GM20431 (cell line): ENCODE results near the gene TLR1.
"Not testable (repeated sequence)": the region's sequence is repeated elsewhere in the genome, so short reads cannot be mapped to it uniquely, and the experiment has no call there.

Experiments used
- in situ Hi-C: fragments of 300-500 bp; cut with MseI, MboI; formaldehyde crosslinking; loops from one replicate; pipeline ENCODE4 v1.15.0; 2020; ENCODE audit warnings: low sequenced_read_pairs; ENCODE audit not compliant: unreplicated experiment

Gene TLR1

DNA sequence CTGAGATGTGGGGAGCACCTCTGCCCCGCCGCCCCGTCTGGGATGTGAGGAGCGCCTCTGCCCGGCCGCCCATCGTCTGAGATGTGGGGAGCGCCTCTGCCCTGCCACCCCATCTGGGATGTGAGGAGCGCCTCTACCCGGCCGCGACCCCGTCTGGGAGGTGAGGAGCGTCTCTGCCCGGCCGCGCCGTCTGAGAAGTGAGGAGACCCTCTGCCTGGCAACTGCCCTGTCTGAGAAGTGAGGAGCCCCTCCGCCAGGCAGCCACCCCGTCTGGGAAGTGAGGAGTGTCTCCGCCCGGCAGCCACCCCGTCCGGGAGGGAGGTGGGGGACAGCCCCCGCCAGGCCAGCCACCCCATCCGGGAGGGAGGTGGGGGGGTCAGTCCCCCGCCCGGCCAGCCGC, 2.9 kb upstream of the TLR1 start:
- in situ Hi-C loops = not testable (repeated sequence)

DNA sequence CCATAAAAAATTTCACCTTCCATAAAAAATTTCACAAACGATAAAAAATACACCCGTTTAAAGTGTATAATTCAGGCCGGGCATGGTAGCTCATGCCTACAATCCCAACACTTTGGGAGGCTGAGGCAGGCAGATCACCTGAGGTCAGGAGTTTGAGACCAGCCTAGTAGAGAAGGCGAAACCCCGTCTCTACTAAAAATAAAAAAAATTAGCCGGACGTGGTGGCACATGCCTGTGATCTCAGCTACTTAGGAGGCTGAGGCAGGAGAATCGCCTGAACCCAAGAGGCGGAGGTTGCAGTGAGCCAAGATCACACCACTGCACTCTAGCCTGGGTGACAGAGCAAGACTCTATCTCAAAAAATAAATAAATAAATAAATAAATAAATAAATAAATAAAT, 1.7 kb upstream of the TLR1 start:
- in situ Hi-C loops = not testable (repeated sequence)

DNA sequence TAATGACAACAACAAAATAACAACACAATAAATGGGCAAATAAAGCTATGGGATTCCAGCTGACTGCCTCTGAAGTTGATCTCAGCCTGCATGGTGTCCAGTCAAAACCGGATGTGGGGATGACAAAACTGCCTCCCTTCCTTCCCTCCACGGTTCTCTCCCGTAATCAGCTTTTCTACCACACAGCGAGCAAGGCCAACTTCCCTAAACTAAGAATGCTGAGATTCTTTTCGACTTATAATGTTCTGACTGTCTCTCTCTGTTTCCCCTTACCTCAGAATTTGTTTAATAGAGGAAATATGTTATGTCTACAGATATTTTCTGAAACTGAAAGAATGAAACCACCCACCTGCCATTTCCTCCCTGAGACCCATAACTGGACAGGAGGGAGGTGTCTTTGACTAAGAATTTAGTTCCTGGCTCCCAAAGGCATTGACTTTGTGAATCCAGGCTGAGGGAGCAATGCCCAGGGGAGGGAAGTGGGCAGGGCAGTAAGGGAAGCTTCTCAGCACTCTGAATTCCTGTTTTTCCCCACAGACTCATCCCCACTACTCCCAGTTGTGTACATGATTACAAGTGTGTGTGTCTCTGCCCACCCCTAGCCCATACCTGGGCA, 1.0 kb upstream of the TLR1 start:
- in situ Hi-C loops = no loop called here

DNA sequence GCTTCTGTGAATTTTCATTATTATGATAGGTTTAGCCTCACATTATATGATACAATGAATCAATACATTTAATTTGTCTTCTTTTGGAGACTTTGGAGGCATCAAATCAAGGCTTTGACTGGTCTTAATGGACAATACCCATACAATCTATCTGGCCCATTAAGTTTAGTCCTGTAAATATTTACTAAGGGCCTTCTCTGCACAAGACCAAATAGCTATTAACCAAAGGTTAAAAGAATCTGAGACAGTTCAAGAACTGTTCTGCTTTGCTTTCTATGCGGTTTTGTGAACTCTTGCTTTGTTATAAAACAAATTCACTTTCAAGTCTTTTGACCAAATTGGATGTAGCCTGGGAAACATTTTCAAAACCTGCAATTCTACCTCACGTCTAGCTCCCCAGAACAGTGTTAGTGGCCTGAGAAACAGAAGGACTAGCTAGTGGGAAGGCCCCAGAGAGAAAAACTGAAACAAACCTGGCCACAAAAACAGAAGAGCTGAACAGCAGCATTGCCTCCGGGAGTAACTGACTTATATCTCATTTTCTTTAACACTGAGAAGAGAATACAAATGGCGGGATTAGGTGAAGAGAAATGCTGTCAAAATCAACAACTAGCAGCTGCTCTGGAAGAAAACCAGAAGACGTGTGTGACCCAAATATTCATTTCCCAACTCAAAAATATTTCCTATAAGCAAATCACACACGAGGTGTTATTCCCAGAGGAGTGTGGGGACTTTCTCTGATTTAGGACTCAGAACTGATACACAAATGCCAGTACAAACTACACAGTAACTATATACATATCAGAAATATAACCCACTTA, 548 bp downstream of the TLR1 start:
- in situ Hi-C loops = no loop called here

DNA sequence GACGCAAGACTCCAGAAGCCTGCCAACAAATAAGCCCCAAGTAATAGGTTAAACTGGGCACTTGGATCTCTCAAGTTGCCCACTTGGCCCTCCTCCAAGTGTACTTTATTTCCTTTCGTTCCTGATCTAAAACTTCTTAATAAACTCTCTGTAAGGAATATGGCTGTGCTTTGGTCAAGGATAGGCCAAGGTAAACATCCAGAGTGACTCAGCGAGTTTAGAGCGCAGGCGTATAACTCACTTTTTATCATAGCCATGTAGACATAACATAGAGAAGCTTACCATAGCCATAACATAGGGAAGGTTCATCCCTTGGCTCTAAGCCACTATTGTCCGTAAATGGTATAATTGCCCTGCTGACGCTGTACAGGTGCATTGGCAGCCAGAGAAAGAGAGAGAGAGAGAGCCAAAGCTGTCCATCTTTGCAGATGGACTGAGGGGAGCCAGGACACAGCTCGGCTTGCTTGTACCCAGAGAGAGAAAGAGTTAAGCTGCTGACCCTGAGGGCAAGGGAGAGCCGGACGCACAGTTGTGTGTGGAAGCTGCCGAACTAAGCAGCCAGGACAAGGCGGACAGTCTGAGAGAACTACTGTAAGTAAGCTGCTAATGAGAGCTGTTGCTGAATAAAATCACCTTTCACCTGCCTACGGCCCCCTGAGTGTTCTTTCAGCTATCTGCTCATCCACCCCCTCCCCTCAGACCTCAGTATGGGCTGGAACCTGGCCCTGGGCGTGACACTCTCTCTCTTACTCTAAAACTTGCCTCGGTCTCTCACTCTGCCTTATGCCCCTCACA, 1.8 kb downstream of the TLR1 start:
- in situ Hi-C loops = no loop called here

DNA sequence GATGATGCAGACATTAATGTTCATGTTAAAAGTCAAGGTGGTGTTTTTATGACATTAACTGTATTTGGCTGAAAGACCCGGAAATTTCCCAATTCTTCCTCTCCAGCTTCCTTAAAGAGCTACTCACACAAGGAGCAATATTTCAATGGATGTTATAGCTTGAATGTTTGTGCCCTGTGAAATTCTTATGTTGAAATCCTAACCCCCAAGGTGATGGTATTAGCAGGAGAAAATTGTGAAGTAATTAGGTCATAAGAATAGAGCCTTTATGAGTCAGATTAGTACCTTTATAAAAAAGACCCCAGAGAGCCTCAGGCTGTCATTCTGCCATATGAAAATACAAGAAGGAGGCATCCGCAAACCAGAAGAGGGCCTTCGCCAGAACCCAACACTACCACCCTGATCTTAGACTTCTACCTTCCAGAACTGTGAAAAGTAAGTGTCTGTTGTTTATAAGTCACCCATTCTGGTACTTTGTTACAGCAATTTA, 3.6 kb downstream of the TLR1 start:
- in situ Hi-C loops = no loop called here

DNA sequence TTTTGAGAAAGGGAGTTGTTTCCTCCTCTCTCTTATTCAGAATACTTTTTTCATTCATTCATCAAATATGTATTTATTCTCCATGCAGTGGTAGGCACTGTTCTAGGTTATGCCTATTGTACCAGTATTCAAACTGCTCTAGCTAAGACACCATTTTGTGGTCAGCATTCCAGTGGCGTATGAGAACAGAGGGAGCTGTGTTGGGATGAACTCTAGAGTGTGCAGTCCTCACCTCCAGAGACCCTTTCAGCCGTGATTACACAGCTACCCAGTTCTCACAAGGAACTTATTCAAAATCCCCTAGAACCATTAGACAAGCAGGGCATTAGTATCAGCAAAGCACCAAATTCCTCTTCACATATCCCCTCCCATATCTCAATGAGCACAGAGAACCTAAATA, 4.2 kb downstream of the TLR1 start:
- in situ Hi-C loops = no loop called here

DNA sequence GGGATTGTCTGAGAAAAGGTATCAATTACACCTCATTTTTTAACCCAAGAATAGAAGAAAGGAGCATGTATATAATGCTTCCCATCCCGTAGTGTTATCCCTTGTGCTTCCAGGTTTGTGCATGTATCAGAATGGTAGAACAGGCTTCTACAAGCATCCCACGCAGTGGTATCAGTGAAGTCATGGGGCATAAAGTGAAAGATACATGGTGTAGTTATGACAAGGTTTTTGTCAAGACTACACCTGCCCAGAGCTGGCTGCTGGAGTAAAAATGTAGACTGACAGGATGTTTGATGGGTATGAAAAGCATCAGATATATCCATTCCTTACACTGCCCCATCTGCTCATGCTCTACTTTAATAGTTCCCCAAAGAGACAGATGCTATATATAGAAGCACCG, 9.5 kb downstream of the TLR1 start:
- in situ Hi-C loops = no loop called here

DNA sequence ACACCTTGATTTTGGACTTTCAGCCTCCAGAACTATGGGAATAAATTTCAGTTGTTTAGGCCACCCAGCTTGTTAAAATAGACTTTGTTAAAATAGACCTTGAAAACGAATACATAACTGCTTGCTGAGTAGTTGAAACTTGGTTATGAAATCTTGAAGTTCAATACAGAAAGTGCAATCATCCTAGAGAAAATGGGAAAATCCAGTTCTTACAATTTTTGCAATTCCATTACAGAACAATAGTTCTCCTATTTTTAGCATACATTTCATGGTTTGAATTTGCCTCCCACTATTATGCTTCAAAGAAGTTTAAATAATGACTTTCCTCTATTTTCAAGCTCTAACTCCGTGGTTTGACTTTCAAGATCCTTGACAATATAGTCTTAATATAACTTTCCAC, 10.5 kb downstream of the TLR1 start:
- in situ Hi-C loops = no loop called here

DNA sequence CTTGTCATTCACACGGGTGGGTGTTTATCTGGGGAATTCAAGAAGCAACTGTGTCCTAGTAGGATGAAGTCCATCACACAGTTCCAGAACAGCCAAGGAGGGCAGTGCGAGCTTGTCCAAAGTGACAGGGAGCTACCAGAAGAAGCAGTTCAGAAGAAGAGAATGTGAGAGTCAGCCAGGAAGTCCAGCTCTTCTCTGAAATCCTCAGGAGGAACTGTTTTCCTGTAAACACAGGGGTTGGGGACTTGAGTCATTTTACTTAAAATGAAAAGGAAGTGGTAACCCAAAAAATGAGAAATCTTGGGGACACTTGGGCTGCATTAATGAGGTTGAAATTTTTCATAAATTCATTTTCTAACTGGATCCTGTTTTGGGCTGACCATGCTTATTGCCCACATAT, 13.6 kb downstream of the TLR1 start:
- in situ Hi-C loops = no loop called here

DNA sequence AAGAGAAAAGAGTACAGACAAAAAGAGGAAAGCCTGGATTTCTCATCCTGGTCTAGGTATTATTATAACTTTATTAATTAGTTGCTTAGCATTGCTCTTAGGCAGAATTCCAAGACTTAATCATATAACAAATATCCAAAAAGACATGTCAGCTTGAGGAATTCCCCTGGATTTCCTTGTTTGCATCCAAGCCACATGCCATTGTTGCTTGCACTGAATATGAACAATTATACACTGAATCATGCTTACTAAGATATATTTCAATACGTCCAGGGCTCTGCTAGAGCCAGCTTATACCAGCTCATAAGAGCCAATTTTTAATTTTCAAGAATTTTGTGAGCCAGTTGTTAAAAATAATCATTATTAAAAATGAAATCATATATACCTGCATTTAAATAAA, 16.3 kb downstream of the TLR1 start:
- in situ Hi-C loops = no loop called here

DNA sequence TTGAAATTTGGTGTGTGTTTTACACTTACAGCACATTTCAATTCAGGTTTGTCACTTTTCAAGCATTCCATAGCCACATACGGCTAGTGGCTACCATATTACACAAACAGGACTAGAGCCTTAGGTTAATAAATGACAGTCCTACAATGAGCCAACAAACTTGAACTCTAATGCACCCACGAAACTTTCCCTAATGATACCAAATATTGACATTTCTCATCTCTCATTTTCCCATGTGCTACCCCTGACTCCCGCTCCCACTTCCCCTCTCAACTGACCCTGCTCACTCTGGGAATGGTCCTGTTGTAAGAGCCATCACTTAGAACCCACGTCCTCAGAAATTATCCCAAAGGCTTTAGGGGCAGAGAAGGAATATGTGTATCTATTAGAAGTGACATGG, 16.9 kb downstream of the TLR1 start:
- in situ Hi-C loops = no loop called here

DNA sequence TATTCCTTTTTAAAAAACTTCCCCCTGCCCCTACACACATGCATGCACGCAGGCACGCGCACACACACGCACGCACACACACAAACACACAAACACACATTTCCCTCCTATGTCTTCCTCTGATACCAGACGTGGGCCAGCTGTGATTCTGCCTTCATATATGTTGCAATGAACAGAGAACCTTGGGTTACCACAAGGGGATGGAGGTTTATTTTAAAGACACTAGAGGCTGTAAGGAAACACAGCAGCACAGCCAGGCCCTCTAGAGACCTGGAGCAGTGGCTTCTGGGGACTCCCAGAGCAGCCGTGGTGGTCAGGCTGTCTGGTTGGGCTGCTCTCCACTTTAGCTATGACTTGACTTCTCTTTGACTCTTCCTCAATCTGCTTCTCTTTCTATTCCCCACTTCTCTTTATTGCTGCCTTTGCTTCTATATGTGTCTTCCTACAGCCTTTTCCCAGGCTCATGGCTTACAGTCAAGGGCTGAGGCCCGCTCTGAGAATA, 18.6 kb downstream of the TLR1 start:
- in situ Hi-C loops = no loop called here

DNA sequence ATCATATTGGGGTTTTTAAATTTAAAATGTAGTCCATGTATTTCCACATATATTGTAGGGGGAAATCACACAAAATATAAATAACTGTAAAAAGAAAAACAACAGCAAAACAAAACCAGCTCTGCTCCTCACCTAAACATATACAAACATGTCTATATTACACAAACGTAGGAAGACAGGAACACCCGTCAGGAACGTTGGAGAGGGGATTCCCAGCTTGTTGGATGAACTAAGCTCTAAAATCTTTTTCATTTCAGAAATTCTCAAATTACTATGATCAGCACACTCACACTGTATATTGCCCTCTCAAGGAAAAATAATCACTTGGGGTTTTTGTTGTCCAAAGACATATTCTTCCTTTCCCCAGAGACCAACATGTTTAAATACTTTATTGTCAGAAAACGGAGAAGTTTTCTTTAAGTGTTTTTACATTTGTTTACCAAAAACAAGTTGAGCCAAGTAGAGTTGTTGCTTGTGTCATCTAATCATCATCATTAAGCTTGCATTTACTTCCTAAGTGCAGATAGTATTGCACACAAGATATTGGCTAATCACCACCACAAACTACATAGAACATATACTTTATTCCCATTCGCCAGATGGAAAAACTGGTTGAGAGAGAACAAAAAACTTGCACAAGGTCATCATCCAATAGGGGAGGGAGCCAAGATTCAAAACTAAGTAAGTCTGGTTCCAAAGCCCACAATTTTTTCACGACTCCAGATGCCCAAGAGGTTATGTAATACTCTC, 19.4 kb downstream of the TLR1 start:
- in situ Hi-C loops = no loop called here

DNA sequence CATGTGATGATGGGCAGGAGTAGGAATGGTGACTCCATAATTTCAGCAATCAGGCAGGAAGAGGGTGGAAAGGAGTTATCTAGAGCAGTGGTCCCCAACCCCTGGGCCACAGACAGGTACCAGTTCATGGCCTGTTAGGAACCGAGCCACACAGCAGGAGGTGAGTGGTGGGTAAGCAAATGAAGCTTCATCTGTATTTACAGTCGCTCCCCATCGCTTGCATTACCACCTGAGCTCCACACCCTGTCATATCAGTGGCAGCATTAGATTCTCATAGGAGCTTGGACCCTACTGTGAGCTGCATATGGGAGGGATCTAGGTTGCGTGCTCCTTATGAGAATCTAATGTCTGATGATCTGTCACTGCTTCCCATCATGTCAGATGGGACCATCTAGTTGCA, 20.4 kb downstream of the TLR1 start:
- in situ Hi-C loops = no loop called here

DNA sequence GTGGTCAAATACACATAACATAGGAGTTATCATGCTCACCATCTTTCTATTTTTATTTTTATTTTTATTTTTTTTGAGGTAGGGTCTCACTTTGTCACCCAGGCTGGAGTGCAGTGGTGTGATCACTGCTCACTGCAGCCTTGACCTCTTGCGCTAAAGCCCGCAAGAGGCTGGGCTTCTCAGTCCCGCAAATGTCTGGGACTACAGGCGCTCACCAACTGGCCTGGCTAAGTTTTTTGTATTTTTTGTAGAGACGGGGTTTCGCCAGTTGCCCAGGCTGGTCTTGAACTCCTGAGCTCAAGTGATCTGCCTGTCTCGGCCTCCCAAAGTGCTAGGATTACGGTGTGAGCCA, 21.5 kb downstream of the TLR1 start:
- in situ Hi-C loops = no loop called here

DNA sequence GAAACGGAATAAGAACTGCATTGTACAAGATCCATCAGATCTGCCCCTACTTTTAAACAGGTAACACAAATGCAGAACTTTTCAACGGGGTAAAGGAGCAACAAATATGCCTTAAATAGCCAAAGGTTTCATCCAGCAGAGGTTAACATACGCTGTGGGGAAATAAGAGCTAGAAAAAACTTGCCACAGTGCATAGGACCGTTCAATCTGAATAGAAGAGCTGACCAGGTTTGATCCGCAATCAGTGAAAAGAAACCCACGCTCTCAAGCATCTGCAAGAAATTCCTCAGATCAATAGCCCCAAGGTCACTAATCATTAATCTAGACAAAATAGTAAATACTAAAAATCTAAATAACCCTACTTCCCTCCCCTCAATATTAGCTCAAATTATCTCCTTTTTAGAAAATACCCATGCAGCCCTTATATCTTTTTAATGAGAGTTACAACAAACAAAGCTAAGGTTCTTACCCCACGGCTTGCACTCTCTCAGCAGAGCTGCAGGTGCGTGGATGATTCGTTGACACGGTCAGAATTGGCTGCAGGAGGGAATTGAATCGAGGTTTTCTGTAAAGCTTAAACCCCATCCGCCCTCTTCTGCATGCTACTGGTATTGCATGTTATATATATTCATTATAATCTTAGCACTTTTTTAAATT, 22.0 kb downstream of the TLR1 start, which contains the start of gene TLR10:
TLR10 (minus strand) TSS at position 539 of the 657 bp plus-strand sequence. CDS start 7,400 bp downstream, outside the sequence.
- in situ Hi-C loops = no loop called here

DNA sequence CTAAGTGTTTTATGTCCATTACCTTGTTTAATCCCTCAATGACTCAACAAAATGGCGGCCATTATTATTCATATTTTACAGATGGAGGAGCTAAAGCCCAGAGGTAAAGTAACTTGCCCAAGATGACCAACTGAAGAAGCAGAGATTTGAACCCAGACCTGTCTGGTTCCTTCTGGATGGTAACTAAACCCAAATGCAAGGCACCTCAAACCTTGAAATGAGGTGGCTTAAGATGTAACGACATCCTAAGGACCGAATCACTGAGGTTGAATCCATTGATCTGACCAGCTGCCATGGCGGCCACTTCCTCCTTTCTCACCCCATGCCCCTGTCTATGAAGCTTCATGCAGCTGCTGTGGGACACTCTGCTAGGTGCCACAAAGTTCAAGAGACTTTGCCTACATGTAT, 22.7 kb downstream of the TLR1 start:
- in situ Hi-C loops = no loop called here

DNA sequence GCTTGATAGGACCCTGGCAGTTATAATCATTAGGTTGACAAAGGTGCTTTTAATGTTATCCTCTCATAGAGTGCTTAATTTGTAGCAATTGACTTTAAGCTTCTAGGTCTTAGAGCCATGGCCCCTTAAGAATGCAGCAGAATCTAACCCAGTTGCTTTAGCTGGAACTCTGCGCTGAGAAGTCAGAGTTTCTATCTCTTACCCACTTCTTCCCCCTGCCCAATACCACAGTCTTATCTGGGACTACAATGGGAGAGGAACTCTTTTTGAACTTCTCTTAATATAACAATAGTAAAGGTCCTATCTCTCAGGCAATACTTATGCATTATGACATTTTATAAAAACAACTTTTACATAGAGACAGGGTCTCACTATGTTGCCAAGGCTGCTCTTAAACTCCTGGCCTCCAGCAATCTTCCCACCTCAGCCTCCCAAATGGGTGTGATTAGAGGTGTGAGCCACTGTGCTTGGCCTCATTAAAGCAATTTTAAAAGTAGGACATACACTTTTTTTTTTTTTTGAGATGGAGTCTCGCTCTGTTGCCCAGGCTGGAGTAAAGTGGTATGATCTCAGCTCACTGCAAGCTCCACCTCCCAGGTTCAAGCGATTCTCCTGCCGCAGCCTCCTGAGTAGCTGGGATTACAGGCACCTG, 23.6 kb downstream of the TLR1 start:
- in situ Hi-C loops = no loop called here
